NOMO-1 treated with DMSO at 0.1 percent for 48 hours (cell line): Measurements from ENCODE around the gene PANX2.
A peak's percentile ranks its signal among the peaks of the same experiment; 100 is the strongest.

Experiments used
- DNase-seq: peaks from one replicate; lab custom pipeline; 2025; ENCODE audit not compliant: unreplicated experiment; lab: John Stamatoyannopoulos, UW

Gene PANX2

DNA sequence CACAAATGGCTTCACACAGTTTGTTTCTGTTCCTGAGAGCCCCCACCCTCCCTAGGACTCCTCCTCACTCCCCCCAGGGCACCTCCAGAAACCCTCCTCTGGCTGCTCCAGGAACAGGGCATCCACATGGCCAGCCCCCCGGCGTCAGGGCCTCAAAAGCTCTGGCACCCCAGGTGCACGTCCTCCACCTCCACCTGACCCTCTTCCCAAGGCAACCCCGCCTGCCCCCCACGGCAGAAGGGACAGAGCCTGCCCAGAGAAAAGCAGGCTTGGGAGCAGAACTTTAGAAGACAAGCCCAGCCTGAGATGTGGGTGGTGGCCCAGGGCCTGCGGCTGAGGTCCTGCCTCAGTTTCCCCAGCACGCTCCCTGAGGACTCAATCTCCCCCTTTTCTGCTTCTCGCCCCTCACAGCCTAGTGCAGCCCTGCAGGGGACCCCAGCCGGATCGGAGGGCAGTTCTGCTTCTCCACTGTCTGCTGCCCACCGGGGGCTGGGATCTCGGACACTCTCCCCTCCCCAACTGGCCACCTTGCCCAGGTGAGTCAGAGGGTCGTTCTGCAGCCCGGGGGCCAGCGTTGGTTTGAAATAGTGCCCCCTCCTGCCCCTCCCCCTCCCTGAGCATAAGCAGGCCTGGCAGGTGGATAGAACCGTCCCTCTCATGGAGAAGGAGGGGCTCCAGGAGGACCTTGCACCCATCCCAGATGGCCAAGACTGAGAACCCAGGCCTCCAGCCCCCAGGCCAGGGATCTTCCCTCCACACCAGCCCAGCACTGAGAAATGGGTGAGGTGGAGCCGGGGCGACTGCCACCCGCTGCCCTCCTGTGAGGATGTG is 12.8 kb downstream of the PANX2 start:
- DNase-seq, result no peak

DNA sequence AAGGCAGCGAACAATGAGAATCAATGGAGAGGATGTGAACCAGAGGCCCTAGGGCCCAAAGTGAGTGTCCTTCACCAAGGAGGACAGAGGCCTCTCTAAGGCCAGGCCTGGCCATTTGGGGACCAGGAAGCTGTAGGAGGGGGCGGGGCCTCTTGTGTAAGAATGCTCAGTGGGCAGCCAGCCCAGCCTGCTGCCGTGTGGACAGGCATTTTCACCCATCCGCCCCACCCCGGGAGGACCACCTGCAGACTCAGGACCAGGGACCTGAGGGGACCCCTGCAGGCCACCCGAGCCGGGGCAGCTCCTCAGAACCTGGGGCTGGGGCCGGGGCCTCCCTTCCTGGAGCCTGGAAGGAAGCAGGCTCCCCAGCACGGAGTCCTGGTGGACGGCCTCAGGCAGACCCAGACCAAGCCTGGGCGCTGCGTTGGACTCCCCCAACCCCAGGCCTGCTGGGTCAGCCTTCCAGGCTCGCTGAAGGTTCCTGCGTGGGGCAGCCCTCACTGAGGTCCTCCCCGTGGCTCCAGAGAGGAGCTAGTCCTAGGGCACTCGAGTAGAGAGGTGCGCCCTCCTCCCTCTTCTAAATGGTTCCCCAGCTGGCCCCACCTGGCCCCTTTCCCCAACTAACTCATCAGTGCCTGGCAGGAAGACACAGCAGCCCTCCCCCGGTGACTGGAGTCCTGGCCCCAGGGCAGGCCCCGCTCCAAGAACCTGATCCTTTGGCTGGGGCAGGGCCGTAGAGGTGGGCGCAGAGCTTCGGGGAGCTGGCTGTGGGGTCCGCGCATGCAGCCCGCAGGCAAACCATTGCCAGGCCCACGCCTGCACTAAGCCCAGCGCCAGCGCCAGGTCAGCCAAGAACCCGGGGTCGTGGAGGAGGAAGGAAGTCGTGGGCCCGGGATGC is 13.7 kb downstream of the PANX2 start:
- DNase-seq, result no peak

DNA sequence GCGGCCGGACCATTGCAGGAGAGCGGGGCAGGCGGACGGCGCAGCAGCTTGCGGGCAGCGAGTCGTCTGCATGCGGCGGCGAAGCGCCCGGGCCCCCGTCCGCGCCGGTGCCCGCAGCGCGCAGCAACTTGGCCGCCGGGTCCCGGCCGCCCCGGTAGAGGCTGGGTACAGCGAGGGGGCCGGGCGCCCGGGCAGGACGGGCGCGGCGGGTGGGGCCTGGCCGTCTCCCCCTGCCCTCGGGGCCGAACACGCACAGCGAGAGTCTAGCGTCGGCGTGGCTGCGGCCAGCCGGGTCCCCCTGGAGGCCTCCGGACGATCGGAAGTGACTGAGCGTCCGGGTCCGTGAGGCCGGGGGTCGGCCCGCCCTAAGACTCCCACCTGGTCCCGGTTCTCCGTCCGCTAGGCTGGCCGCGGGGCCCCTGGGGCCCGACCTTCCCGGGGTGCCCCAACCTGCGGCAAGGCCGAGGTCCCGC is 14.4 kb downstream of the PANX2 start:
- no peak for DNase-seq

DNA sequence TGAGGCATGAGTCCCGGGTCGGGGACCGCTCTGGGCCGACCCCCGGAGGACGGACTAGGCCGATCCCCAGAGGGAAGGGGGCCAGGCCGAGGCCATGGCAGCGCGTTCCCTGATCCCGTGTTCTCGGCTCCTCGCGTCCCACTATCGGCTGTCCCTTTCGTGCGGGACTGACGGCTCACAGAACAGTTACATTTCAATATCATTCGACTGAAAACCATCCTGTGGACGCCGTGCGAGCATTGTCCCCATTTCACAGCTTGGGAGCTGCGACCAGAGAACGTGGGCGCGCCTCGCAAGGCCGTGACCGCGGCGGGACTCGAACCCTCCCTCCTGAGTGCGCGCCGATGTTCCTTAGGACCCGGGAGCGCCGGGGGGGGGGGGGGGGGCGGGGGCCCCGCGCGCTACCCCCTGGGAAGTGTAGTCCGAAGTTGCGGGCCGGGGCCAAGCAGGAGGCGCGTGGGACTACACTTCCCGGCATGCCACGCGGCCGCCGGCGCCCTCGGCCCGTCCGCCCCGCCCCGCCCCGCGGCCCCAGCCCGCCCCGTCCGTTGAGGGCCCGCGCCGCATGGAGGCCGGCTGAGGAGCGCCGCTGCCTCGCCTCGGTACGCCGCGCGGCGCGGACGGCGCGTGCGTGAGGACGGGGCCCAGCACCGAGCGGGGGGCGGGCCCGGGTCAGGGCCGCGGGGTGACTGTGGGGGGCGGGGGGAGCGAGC is 15.0 kb downstream of the PANX2 start, which contains the start of gene TRABD:
Gene TRABD, plus strand, starts transcription at position 539 of the 713 bp plus-strand sequence. CDS start 7,148 bp downstream, outside the sequence.
- peak; percentile 87 for DNase-seq

DNA sequence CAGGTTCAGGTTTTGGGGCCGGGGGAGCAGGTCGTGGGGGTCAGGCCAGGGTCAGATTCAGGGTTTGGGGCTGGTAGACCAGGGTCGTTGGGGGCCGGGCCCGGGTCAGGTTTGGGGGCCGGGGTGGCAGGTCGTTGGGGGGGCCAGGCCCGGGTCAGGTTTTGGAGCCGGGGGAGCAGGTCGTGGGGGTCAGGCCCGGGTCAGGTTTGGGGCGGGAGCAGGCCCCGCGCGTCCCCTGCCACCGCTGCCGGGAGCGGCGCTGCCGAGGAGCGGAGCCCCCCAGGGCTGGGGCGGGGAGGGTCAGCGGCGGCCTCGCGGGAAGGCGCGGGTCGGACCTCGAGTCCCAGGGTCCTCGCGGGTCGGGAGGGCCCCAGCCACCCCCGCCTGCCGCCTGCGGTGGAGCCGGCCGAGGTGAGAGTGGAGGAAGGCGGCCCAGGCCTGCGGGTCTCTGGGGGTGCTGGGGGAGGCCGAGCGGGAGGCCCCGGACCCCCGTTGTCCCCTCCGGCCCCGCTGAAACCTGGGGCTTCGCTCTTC is 15.7 kb downstream of the PANX2 start:
- no peak for DNase-seq

DNA sequence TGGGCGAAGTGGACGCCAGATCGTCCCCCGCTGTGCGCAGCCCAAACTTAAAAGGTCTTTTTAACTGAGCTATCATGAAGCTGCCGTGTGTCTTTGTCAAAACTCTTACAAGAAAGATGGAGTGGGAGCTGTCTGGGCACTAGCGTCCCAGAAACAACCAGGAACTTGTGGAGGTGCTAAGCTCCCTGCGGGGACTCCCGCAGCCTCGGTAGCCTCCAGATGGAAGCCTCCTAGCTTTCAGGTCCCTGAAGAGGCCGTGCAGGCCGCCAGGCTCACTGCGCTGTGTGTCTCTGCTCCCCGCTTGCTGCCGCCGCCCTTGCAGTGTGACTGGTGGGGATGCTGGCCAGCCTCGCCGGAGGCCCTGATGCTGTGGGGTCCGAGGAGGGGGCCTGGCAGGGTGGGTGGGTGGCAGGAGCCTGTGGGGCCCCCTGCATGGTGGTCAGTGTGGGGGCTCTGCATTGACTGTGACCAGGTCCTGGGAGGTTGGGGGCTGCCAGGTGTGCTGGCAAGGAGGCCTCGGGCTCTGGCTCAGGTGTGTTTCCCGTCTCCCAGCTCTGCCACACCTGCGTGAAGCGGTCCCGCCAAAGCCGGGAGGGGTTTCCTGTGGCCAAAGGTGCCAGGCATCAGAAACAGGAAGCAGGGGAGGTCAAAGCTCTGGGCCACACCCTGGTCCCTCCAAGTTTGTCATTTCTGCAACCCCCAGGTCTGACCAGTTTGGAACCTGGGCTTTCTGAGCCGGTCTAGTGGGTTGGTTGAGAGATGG is 16.4 kb downstream of the PANX2 start:
- no peak for DNase-seq

DNA sequence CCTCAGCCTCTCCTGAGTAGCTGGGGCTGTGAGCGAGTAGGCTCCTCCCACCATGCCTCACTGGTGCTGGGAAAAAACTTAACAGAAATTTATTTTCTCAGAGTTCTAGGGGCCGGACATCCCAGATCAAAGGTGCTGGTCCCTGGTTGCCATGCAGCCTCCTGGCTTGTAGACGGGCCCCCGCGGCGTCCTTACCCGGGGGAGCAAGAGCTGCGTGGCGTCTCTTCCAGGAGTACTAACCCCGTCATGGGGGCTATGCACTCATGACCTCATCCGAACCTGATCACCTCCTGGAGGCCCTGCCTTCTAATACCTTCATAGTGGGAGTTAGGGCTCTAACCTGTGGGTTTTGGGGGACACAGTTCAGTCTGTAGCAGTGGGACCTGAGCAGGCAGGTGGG is 17.8 kb downstream of the PANX2 start:
- no peak for DNase-seq

DNA sequence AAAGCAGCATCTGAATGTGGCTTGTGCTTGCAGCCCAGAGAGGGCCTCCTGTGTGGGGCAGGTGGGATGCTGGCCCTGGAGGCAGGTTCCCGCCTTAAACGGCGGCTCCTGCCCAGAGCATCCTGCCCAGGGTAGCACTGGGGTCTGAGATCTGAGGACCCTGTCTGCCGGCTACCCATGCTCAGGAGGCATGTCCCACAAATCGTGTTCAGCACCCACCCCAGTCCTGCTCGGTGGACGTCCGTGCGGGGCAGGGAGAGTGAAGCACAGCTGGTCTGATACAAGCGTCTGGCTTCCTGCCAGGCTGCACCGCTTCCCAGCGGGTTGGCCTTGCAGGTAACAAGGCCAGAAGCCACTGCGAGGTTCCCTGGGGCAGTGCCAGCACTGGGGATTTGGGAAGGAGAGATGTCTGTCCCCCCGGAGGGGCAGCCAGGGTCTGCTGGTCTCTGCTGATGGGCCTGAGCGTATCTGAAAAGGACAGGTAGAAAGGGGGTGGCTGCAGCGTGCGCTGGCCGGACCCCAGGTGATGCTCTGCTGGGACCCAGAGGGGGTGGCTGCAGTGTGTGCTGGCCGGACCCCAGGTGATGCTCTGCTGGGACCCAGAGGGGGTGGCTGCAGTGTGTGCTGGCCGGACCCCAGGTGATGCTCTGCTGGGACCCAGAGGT is 18.8 kb downstream of the PANX2 start:
- no peak for DNase-seq

DNA sequence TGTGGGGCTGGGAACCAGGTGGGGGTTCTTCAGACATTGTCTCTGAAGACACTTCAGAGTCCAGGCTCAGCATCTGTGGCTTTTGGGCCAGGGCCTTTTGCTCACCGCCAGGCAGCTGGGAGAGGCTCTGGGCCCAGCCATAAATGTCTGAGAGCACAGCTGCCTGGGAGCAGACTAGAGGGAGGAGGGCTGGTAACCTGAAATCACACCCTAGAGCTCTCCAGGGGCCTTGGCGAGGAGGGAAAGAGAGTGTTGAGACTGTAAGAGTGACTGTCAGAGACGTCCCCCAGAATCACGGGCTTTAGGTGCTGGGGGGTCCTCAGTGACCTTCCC is 19.3 kb downstream of the PANX2 start:
- no peak for DNase-seq

DNA sequence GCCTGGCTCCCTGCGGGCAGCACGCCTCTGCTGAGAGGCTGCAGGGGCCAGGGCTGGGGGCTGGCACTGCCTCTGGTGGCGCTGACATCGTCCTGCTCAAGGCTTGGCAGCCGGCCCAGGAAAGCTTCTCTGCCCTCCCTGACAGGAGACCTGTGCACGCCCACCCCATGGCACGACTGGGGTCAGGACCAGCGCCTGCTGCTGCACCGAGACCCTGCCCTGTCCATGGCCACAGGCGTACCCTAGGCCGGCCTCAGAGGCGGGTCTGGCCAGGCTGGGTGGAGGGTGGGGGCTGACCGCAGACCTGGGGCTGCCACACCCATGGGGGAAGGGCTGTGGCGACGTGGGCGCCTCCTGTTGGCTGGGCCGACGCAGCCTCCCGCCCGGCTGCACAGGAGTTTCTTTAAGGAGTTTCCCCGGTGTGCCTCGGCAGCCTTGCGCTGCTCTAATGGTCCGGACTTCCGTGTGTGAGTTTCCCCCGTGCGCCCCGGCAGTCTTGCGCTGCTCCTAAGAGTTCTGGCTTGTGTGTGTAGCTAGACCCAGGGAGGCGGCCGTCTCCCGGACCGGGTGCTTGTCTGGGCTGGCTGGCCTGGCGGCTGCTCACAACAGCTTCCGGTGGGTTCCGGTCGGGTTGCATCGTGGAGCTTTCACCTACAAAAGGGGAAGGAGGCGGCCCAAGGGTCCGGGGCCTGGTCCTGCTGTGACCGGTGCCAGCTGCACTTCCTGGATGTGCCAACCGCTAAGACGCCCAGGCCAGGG is 19.8 kb downstream of the PANX2 start:
- DNase-seq, result peak; percentile 92

DNA sequence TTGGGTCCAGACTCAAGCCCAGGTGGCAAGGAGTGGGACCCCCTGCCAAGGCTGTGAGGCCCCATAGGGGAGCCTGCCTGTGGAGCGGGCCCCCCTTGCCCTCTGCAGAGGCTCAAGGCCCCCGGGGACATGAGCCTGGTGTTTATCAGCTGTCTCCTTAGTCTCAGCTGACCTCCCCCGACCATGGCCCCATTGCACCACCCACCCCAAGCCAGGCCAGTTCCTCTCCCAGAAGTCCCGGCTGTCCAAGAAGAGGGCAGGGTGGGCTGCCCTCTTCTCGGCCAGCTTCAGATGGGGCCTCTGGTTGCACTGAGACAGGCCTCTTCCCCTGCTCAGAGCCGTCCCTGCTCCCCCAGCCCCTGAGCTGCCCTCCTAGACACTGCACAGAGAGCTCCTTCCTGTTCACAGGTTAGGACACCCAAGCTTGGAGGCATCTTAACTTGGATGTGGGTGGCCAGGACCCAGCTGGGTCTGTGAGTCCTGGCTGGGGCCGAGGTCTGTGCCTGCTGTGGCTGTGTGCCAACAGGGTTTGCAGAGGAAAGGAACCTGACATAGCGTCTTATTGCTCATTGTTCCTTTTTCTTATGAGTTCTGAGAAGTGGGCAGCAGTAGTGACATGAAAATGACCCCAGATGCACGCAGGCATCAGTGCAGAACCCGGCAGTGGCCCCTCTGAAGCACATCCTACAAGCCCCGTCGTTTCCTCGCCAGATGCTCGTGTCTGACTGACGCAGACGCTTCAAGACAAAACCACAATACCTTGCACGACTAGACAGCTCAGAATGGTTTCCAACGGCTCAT is 20.6 kb downstream of the PANX2 start:
- DNase-seq, result peak; percentile 90

DNA sequence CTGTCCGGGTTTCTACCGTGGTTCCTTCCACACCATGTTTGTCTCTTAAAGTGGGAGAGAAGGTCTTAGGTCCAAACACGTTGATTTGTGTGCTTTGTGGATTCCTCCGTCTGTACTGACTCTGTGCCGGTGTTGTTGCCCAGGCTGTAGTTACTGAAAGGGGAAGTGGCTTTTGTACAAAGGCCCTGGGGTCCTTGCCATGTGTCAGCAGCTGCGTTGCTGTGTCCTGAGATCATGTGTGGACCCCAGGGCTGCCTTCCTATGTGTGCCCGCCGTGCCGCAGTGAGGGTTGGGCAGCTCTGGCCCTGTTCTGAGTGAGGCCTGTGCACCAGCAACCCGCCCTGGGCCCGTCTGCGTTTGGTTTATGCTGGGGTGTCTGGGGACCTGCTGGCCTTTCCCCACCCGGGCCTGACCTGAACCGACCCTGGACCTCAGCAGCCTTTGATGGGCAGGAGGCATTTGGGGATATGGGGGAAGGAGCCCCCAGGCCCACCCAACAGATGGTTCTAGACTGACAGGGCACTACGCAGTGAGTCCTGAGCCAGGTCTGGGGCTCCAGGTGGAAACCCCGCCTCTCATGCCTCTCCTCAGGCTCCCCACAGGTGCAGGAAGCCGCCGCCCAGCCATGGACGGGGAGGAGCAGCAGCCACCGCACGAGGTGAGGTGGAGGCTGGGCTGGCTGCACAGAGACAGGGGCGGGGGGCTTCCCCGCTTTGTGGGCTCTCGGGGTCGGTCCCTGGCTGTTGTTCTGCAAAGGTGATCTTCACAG is 22.1 kb downstream of the PANX2 start:
- DNase-seq, result peak; percentile 42

DNA sequence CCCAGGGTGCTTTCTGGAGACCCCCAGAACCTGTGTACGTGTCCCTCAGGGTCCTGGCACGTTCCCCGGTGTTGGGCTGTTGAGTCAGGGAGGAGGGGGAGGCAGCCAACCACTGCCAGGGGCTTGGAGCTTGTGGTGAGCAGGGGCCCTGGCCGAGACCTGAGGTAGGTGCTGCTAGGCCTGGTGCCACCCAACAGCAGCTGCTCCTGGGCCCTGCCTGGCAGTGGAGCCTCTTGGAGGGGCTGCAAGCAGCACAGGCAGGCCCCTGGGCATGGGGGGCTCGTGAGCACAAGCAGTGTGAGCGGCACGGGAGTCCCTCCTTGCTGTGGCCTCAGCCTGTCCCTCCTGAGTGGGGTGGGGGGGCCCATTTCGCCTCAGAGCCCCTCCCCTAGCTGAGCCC is 23.1 kb downstream of the PANX2 start:
- DNase-seq, result no peak

DNA sequence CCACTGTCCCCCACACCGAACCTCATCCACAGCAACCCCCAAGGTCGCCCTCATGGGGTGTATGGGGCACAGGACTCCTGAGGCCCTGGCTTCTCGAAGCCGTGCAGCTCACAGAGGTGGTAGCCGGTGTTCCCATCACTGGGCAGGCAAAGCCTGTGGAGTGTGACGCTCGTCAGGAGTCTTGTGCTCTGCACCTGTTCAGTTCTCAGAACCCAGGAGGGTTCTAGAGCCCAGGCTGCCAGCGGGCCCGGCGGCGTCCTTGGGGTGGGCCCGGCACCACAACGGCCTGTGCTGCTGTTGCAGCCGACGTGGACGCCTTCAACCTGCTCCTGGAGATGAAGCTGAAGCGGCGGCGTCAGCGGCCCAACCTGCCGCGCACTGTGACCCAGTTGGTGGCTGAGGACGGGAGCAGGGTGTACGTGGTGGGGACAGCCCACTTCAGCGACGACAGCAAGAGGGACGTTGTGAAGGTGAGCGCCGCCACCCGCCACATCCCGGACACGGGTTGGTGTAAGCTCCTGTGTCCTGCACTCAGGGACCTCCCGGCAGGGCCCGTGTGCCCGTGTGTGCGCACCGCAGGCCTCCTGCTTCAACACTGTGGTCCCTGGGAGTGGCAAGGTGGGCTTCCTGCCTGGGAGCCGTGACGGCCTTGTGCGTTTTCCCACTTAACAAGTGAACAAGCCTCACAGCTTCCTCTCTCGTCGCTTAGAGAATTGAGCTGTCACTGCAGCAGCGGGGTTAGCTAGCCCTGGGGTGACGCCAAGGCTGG is 23.7 kb downstream of the PANX2 start:
- no peak for DNase-seq

DNA sequence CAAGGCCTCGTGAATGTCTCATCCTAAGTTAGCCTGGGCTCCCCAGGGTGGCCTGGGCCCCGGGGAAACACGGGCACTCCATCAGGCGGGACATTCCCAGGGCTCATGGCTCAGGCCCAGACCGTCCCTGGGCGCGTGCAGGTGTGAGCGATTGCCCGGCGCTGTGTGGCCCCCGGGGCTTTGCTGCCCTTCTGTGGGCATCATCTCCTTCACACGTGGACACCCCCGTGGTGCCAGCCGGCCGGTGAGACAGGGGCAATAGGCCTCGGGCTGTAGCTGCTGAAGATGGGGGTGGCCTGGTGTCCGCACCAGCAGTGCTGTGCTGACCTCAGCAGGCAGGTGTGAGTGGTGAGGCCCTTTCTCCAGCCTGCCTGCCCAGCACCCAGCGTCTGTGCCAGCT is 25.7 kb downstream of the PANX2 start:
- DNase-seq, result no peak

DNA sequence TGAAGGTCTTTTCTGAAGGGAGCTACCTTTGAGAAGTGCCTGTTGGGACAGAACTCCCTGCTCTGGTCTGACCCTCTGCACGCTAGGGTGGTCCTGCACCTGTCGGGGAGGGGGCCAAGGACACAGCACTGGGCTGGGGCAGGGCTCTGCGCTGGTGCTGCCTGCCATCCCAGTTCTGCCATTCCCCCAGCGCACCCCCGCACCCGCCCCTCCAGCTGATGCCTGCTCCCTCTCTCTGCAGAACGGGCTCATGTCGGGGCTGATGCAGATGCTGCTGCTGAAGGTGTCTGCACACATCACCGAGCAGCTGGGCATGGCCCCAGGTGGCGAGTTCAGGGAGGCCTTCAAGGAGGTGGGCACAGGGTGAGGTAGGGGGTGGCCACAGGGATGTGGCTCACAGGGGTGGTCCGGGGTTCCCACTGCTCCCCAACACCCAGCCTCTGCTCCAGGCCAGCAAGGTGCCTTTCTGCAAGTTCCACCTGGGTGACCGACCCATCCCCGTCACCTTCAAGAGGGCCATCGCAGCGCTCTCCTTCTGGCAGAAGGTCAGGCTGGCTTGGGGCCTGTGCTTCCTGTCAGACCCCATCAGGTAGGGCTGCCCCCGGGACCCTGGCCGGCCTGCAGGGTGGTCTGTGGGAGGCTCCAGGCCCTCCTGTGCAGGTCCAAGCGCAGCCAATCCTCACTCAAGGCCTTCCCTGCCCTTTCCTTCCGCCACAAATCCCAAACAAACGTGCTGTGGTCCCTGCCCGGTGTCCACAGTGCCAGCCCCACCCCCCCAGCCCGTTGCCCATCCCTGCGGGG is 26.7 kb downstream of the PANX2 start:
- DNase-seq, result no peak
